T-helper 2 cell (primary cell): ENCODE measurements around the gene PEX5L.
A peak's percentile ranks its signal among the peaks of the same experiment; 100 is the strongest.

Experiments
- DNase-seq, 5 experiments: peaks; one replicate each; pipeline versions ENCODE4 v3.0.0 to v3.0.0-alpha.2; 2012 to 2022

The PEX5L gene

DNA sequence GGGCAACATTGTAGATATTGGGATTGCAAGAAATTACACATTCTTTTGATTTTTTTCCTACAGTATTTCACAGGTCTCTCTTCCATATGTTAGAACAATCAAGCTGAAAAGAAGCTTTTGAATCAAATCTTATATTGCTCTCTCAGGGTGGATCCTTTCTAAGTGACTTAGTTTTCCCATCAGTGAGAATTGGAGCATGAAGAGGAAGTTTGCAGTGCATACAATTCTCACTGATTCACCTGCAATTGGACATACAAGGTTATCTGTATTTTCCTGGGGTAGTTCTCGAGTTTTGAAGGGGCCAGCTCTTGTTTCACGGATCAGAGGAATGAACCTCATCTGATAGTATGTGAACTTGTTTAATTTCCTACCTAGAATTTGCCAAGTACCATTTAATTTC is 150.8 kb downstream of the PEX5L start:
- DNase-seq = no peak

GRCh38 chr3:179884136-179884535 is 152.6 kb downstream of the PEX5L start:
- DNase-seq = no peak

DNA sequence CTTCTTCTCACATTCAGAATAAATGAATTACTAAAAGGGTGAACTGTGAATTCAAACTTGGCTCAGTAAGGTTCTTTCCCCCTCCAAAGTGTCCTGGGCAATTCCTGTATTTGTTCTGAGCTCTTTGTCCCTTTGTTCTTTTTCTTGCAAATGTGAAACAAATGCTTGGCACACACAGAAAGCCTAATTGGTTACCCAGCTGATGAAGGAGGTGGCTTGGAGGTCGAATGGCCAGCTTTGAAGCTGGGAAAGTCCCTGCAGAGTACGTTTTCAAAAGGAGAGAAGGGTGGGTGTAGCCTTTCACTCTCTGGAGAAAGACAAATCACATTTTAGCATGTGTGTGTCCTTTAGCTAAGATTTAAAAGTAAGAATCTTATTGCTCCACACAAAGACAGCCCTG is 154.4 kb downstream of the PEX5L start:
- peak in 1 of 5 experiments; percentile 50 for DNase-seq

GRCh38 chr3:179881791-179882190 is 154.9 kb downstream of the PEX5L start:
- DNase-seq = no peak

GRCh38 chr3:179880868-179881267 is 155.9 kb downstream of the PEX5L start:
- DNase-seq = no peak

DNA sequence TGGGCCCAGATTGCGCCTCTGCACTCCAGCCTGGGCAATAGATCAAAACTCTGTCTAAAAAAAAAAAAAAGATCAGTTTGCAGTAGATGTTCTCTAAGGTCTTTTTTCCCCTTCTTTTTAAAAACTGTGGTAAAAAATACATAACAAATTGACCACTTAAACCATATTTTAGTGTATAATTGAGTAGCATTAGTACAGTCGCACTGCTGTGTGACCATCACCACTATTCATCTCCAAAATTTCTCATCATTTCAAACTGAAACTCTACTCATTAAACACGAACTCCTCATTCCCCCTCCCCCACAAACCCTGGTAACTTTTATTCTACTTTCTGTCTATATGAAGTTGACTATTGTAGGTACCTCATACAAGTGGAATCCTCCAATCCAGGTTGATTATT is 160.3 kb downstream of the PEX5L start:
- DNase-seq = peak in 1 of 5 experiments; percentile 22

- no peak for DNase-seq
These were observed 163.9 kb downstream of the PEX5L start for GRCh38 chr3:179872842-179873241.

GRCh38 chr3:179871782-179872181 is 165.0 kb downstream of the PEX5L start:
- no peak for DNase-seq

DNA sequence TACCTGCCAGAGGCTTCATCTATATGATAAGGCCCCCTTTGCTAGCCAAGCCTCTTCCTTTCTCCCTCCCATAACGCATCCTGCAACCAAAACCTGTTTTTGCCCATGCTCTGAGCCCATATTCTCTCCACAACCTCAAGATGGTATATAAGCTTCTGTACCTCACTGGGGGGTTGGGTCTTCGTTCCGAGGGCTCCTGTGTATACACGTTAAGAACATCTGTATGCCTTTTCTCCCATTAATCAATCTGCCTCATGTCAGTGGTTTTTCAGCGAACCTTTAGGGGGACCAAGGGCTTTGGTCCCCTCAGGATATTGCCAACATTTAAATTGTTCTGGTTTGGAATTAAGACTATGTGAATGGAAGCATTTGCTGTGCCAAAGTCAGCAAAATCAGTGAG is 168.0 kb downstream of the PEX5L start:
- DNase-seq = no peak

DNA sequence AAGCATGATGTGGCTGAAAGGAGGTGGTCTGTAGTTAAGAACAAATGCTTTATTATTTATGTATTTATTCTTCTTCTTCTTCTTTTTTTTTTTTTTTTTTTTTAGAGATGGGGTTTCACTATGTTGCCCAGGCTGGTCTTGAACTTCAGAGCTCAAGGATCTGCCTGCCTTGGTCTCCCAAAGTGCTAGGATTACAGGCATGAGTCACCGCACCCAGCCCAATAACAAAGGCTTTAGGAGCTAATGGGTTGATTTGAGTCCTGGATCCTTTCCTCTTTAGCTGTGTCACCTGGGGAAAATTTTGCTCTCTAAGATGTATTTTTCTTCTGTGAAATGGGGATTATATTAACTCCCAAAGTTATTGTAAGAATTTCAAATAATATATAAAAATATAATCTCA is 168.8 kb downstream of the PEX5L start:
- no peak for DNase-seq

DNA sequence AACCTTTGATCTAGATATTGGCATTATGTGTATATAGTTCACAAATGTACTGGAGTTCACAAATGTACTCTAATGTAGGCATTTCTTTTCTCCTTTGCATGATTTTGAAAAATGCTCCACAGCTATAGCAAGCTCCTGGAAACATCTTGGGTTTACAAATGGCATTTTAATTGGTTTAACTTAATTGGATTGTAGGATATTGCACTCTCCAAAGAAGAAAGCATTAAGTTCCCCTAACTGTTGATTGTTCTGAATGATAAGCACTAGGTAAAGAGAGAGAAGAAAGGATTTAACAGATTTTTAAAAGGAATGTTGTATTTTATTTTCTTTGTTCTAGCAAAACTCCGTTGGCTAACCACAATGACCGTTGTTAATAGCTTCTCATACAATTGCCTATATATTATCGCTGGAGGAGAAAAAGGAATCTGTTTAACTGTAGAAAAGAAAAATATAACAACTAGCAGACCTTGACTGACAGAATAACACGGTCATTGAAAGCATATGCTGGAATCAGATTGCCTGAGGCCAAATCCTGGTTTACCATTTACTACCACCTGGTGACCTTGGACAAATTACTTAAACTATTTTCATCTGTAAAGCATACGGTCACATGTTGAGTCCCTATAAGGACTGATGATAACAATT is 170.8 kb downstream of the PEX5L start:
- DNase-seq = no peak

DNA sequence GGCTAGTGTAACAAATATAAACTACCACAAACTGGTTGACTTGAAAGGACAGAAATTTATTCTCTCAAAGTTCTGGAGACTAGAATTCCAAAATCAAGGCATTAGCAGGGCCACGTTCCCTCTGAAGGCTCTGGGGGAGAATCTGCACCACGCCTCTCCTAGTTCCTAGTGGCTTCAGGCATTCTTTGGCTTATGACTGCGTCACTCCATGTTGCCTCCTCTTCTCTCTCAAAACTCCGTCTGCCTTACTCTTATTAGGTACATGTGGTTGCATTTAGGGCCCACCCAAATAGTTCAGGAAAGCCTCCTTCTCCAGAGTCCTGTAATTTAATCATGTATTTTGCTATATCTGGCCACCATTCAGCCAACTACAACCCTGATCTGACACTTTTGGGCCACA is 174.8 kb downstream of the PEX5L start:
- no peak for DNase-seq

DNA sequence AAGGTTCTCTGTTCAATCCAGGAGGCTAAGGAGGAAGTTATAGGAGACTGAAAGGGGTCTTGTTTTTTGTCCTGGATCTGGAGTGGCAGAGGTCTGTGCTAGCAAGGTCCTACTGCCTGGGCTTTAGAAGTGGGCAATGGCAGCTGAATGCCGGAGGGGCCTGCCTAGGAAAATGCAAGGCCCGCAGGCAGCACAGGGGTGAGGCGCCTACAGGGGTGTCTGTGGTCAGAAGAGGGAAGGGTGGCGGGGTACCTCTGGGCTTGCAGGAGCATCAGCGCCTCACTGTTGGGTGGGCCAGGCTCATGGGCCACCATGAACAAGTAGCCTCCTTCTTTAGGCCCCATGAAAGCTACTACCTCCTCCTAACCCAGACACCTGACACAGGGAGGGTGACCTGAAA is 175.4 kb downstream of the PEX5L start:
- DNase-seq = no peak

GRCh38 chr3:179860275-179861107 is 176.2 kb downstream of the PEX5L start:
- DNase-seq = no peak

DNA sequence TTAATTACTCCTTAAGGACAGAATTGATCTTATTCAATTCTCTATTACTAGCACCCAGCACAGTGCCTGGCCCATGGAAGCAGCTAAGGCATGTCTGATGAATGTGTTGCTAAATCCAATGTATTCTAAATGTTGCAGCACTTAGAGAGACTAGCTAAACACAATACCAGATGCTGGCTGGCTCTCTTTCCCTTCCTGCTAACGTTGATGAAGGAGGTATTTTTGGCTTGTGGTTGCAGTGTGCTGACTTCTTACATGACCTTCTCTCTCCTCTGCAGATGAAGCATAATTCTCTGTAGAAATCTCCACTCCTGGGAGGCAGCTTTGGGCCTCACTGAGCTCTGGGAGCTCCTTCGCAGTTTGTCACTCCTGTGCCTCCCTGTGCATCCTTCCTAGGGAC is 183.6 kb downstream of the PEX5L start:
- no peak for DNase-seq

- peak in 1 of 5 experiments; percentile 11 for DNase-seq
These were observed 184.4 kb downstream of the PEX5L start for GRCh38 chr3:179852142-179852905.

- no peak for DNase-seq
These were observed 188.0 kb downstream of the PEX5L start for GRCh38 chr3:179848711-179849110.

- no peak for DNase-seq
These were observed 194.7 kb downstream of the PEX5L start for GRCh38 chr3:179842061-179842460.

DNA sequence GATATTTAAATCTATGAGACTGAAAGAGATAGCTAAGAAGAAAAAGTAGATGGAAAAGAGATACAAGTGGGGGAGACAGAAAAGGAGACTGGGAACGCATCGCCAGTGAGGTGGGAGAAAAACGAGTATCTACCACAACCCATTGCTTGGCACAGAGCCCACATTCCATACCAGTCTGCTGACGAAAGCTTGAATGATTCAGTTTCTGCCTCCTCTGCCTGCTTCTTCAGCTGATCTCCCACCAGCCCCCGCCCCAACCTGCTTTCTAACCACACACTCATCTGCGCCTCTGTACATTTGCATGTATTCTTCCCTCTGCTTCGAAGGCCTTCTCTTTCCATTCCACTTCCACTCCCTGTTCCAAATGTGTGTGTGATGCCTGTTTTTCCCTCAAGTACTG is 195.8 kb downstream of the PEX5L start:
- no peak for DNase-seq

DNA sequence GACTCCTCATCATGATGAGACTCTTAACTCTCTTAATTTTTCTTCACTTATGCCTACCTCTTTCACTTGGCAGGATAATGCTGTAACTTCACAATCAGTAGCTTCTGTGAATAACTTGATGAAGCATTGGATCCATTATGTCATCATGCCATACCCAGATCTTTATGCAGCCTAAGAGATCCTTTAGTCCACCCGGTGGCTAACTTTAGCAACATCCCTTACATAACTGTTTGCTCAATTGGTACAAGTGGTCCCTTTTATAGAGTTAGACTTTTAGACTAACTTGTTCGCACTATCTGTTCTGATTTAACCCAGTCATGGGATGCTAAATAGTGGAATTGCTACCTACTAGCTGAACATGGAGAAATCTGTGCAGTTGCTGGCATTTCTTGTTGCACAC is 199.4 kb downstream of the PEX5L start:
- DNase-seq = no peak

DNA sequence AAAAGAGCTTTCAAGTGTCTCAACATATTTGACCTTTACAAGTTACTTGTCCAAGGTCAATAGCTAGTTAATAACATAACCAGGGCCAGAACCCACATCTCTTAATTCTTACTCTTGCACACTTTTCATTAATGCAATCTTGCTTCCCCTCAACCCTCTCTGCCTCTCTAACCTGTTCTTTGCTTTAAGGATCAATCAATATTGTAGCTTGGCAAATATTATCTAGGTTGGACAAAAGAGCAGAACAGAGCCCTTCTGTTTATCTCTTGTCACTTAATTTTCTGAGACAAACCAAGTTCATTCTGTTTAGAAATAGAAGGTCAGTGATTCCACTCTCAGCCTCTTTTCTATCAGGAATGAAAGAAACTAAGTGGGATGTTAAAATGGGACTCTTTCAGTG is 203.4 kb downstream of the PEX5L start:
- no peak for DNase-seq

GRCh38 chr3:179832333-179832854 is 204.3 kb downstream of the PEX5L start:
- no peak for DNase-seq

GRCh38 chr3:179829401-179829800 is 207.3 kb downstream of the PEX5L start:
- no peak for DNase-seq
